Ammon's horn (tissue), 1 donor: ENCODE results near the gene SLC29A1.

Experiments used
- DNase-seq: peaks from one replicate; pipeline ENCODE4 v3.0.0-alpha.2; 2016; ENCODE audit warnings: low spot score

Gene SLC29A1

GRCh38 chr6:44255105-44255808, 31.9 kb downstream of the SLC29A1 start:
- DNase-seq, result no peak

- no peak for DNase-seq
Measured at GRCh38 chr6:44255871-44256774, 32.7 kb downstream of the SLC29A1 start.

GRCh38 chr6:44256775-44257024, 33.3 kb downstream of the SLC29A1 start:
- no peak for DNase-seq

GRCh38 chr6:44257025-44257752, 33.8 kb downstream of the SLC29A1 start, which contains the start of gene SLC35B2:
Gene SLC35B2 (minus strand): TSS chr6:44257528. CDS start chr6:44257410, 118 bp downstream.
- DNase-seq, result peak; percentile 92

GRCh38 chr6:44257753-44258324, 34.4 kb downstream of the SLC29A1 start:
- no peak for DNase-seq

- DNase-seq, result no peak
Measured at GRCh38 chr6:44258325-44258863, 35.0 kb downstream of the SLC29A1 start.

GRCh38 chr6:44258921-44259320, 35.5 kb downstream of the SLC29A1 start:
- DNase-seq, result no peak

- no peak for DNase-seq
Measured at GRCh38 chr6:44260011-44260410, 36.6 kb downstream of the SLC29A1 start.

- DNase-seq, result no peak
Measured at GRCh38 chr6:44260451-44261297, 37.3 kb downstream of the SLC29A1 start.

GRCh38 chr6:44261581-44261980, 38.2 kb downstream of the SLC29A1 start:
- DNase-seq, result no peak

- DNase-seq, result no peak
Measured at GRCh38 chr6:44262467-44263353, 39.3 kb downstream of the SLC29A1 start.

GRCh38 chr6:44263354-44264100, 40.1 kb downstream of the SLC29A1 start:
- peak; percentile 50 for DNase-seq

GRCh38 chr6:44264154-44265006, 41.0 kb downstream of the SLC29A1 start:
- DNase-seq, result peak; percentile 65

- DNase-seq, result peak; percentile 95
Measured at GRCh38 chr6:44265007-44265721, 41.8 kb downstream of the SLC29A1 start, which contains the start of gene NFKBIE. Gene NFKBIE (minus strand): TSS chr6:44265551. CDS start chr6:44265346, 205 bp downstream.

- DNase-seq, result no peak
Measured at GRCh38 chr6:44265722-44266233, 42.4 kb downstream of the SLC29A1 start.

GRCh38 chr6:44266347-44266746, 43.0 kb downstream of the SLC29A1 start:
- DNase-seq, result no peak

GRCh38 chr6:44267252-44267651, 43.9 kb downstream of the SLC29A1 start:
- DNase-seq, result no peak
